Esophagus squamous epithelium (tissue), 5 donors: ENCODE data around the gene AOPEP. TPM values are rescaled to one million over a fixed set of nuclear protein-coding genes. Genes with fewer than 3 reads are reported as not detected.

Experiments used
- DNase-seq: peaks from one replicate; lab custom pipeline; 2025; lab: John Stamatoyannopoulos, UW
- H3K27ac ChIP-seq, 4 donors: fragments of 200-600 bp; sonication (generic); one replicate each; pipeline ENCODE4 v1.5.1; 2016 to 2019; ENCODE audit warnings: mild to moderate bottlenecking in 1 of 4
- H3K27me3 ChIP-seq, 4 donors: fragments of 200-600 bp; sonication (generic); 1 replicate in 3 of 4; 2 replicates in 1 of 4; pipeline versions ENCODE4 v1.5.1 to v1.6.0; 2017 to 2021; ENCODE audit warnings: antibody characterized with exemption in 1 of 4
- H3K36me3 ChIP-seq, 3 donors: fragments of 200-600 bp; sonication (generic); one replicate each; pipeline ENCODE4 v1.5.1; 2016 to 2019
- H3K4me1 ChIP-seq, 3 donors: fragments of 200-600 bp; sonication (generic); one replicate each; pipeline ENCODE4 v1.5.1; 2017 to 2019
- H3K4me3 ChIP-seq, 4 donors: fragments of 200-600 bp; sonication (generic); 1 replicate in 3 of 4; 2 replicates in 1 of 4; pipeline ENCODE4 v1.5.1; 2016 to 2019; ENCODE audit warnings: mild to moderate bottlenecking in 2 of 4, moderate library complexity in 1 of 4
- H3K9me3 ChIP-seq, 3 donors: fragments of 200-600 bp; sonication (generic); one replicate each; pipeline ENCODE4 v1.5.1; 2016 to 2019
- CTCF ChIP-seq, 6 experiments: fragments of 450-650 bp in 4 of 6; fragments of 200-600 bp in 2 of 6; sonication (generic) in 2 of 6; IDR thresholded peaks; one replicate each; pipeline ENCODE4 v1.5.1; 2016 to 2019; ENCODE audit warnings: antibody characterized with exemption in 6 of 6, mild to moderate bottlenecking in 4 of 6, moderate library complexity in 4 of 6
- POLR2A ChIP-seq, 4 donors: fragments of 450-650 bp; IDR thresholded peaks; one replicate each; pipeline ENCODE4 v1.6.1; 2017; ENCODE audit warnings: antibody characterized with exemption in 4 of 4, mild to moderate bottlenecking in 4 of 4, moderate library complexity in 3 of 4
- WGBS, 2 donors: methylation state at CpG; one replicate each; pipeline ENCODE4 v1.1.5; 2018; 5-methylcytosine and 5-hydroxymethylcytosine counted together
- intact Hi-C: fragments of 100-400 bp; cut with DNase I; formaldehyde crosslinking; loops from one replicate; pipeline ENCODE4 v1.15.0; 2022
- total RNA-seq, 4 donors: library from RNA; depleted of rRNA; stranded (reverse); fragments of >200 nt; gene quantifications; one replicate each; pipeline ENCODE4 v1.1.0, GENCODE V29; 2016
- donor health status: DM: yes; HTN: yes; CAD: no.

The AOPEP gene
- total RNA-seq, 4 donors from 2014 or later = 101 to 300 (median 115) TPM

GRCh38 chr9:95091601-95092261, 365.2 kb downstream of the AOPEP start:
- intact Hi-C loops = no loop called here
- Histone ChIP-seq H3K36me3 (peaks cover 0 to 52% (median 0%) of the 10 kb centered on the region in 3 donors), H3K4me3 (peak overlapping the region in 1 of 4 donors; percentile 21), H3K4me1 (peaks cover 48 to 100% (median 83%) of the 10 kb centered on the region in 3 donors), H3K27me3 (no peaks in the 10 kb centered on the region), H3K27ac (peak overlapping the region; percentile 87 to 97 (median 89)), H3K9me3 (no peaks in the 10 kb centered on the region)
- no peak for DNase-seq
- WGBS, 2 donors = 31 to 34% methylated on average over 6 of the region's 12 CpGs
- TF ChIP-seq CTCF (IDR thresholded peaks at IDR 0.05) (no peak), POLR2A (IDR thresholded peaks at IDR 0.05) (no peak)

GRCh38 chr9:95092262-95093072, 366.0 kb downstream of the AOPEP start:
- Histone ChIP-seq H3K27ac (peak overlapping the region; percentile 87 to 97 (median 89)), H3K4me3 (peak overlapping the region in 1 of 4 donors; percentile 21), H3K4me1 (peaks cover 47 to 100% (median 79%) of the 10 kb centered on the region in 3 donors), H3K36me3 (peaks cover 0 to 54% (median 0%) of the 10 kb centered on the region in 3 donors), H3K27me3 (no peaks in the 10 kb centered on the region), H3K9me3 (no peaks in the 10 kb centered on the region)
- 27 to 59% methylated on average over 9 to 10 of the region's 19 CpGs for WGBS, 2 donors
- DNase-seq = no peak
- TF ChIP-seq POLR2A (IDR thresholded peaks at IDR 0.05) (no peak), CTCF (IDR thresholded peaks at IDR 0.05) (no peak)
- intact Hi-C loops = no loop called here

GRCh38 chr9:95093586-95093985, 367.1 kb downstream of the AOPEP start:
- H3K27ac ChIP-seq = peak overlapping the region; percentile 87 to 97 (median 89)
- peaks cover 47 to 100% (median 74%) of the 10 kb centered on the region in 3 donors for H3K4me1 ChIP-seq
- TF ChIP-seq POLR2A (IDR thresholded peaks at IDR 0.05) = no peak
- TF ChIP-seq CTCF (IDR thresholded peaks at IDR 0.05) = no peak
- no peaks in the 10 kb centered on the region for H3K27me3 ChIP-seq
- intact Hi-C loops = no loop called here
- no peaks in the 10 kb centered on the region for H3K9me3 ChIP-seq
- no peak for DNase-seq
- peaks cover 0 to 49% (median 0%) of the 10 kb centered on the region in 3 donors for H3K36me3 ChIP-seq
- no peak overlapping the region for H3K4me3 ChIP-seq
- WGBS, 2 donors = 92 to 95% methylated on average over 8 to 12 of the region's 16 CpGs

- peak overlapping the region; percentile 65 to 97 (median 88) for H3K27ac ChIP-seq
- no peaks in the 10 kb centered on the region for H3K27me3 ChIP-seq
- no peak for DNase-seq
- H3K4me1 ChIP-seq = peaks cover 43 to 100% (median 73%) of the 10 kb centered on the region in 3 donors
- peaks cover 0 to 47% (median 0%) of the 10 kb centered on the region in 3 donors for H3K36me3 ChIP-seq
- no peaks in the 10 kb centered on the region for H3K9me3 ChIP-seq
- no peak overlapping the region for H3K4me3 ChIP-seq
- 72 to 80% methylated on average over 4 to 9 of the region's 10 CpGs for WGBS, 2 donors
- TF ChIP-seq CTCF (IDR thresholded peaks at IDR 0.05) (no peak), POLR2A (IDR thresholded peaks at IDR 0.05) (no peak)
- intact Hi-C loops = no loop called here
Measured at GRCh38 chr9:95094002-95094401, 367.5 kb downstream of the AOPEP start.
